HG02884 (cell line): ENCODE measurements around the gene CALY.

Experiments
- ATAC-seq: cut with Tn5 transposase; IDR thresholded peaks from one replicate; pipeline ENCODE4 v1.9.1; 2021; ENCODE audit warnings: mild to moderate bottlenecking, moderate library complexity; ENCODE audit not compliant: unreplicated experiment

The CALY gene

GRCh38 chr10:133351408-133352318 is 15.0 kb upstream of the CALY start:
- ATAC-seq: no peak

GRCh38 chr10:133350950-133351329 is 14.2 kb upstream of the CALY start:
- ATAC-seq: no peak

GRCh38 chr10:133350283-133350949 is 13.7 kb upstream of the CALY start:
- ATAC-seq: no peak

GRCh38 chr10:133349577-133350011 is 12.9 kb upstream of the CALY start:
- no peak for ATAC-seq

GRCh38 chr10:133349160-133349568 is 12.5 kb upstream of the CALY start:
- ATAC-seq: no peak

GRCh38 chr10:133347710-133348517 is 11.2 kb upstream of the CALY start:
- no peak for ATAC-seq

GRCh38 chr10:133346413-133346812 is 9.7 kb upstream of the CALY start:
- ATAC-seq: no peak

GRCh38 chr10:133344236-133344635 is 7.5 kb upstream of the CALY start:
- no peak for ATAC-seq

GRCh38 chr10:133343558-133343957 is 6.9 kb upstream of the CALY start:
- ATAC-seq: no peak

- ATAC-seq: no peak
These were observed 6.2 kb upstream of the CALY start for GRCh38 chr10:133342942-133343341.

- no peak for ATAC-seq
These were observed 5.3 kb upstream of the CALY start for GRCh38 chr10:133341983-133342382.

- no peak for ATAC-seq
These were observed 3.1 kb upstream of the CALY start for GRCh38 chr10:133339708-133340380.

GRCh38 chr10:133338080-133339071 is 1.7 kb upstream of the CALY start:
- no peak for ATAC-seq

GRCh38 chr10:133337370-133337725 is 652 bp upstream of the CALY start:
- no peak for ATAC-seq

GRCh38 chr10:133336118-133336576 is 549 bp downstream of the CALY start:
- ATAC-seq: no peak

GRCh38 chr10:133335246-133336117 is 1.2 kb downstream of the CALY start:
- no peak for ATAC-seq

- ATAC-seq: no peak
These were observed 2.0 kb downstream of the CALY start for GRCh38 chr10:133334503-133335245.
